HepG2 (cell line): ENCODE results near the gene F12. TPM values are rescaled to one million over a fixed set of nuclear protein-coding genes. Genes with fewer than 3 reads are reported as not detected.

Experiments
- AGO2 ChIP-seq: fragments of 200-400 bp; formaldehyde crosslinking; optimal IDR thresholded peaks from 2 replicates; pipeline ENCODE3; 2017; ENCODE audit warnings: mild to moderate bottlenecking, low read depth, low read length, moderate library complexity
- CC2D1A ChIP-seq: sonication (generic); formaldehyde crosslinking; IDR thresholded peaks from 2 replicates; pipeline ENCODE4 v1.8.1; 2023; ENCODE audit warnings: mild to moderate bottlenecking, missing genetic modification reagents
- EED ChIP-seq: sonication (generic); formaldehyde crosslinking; IDR thresholded peaks from 2 replicates; pipeline ENCODE4 v1.5.0; 2020; ENCODE audit warnings: mild to moderate bottlenecking, missing genetic modification reagents
- FOXO1 ChIP-seq: sonication (generic); formaldehyde crosslinking; IDR thresholded peaks from 2 replicates; pipeline ENCODE4 v1.4.0; 2020; ENCODE audit warnings: missing genetic modification reagents
- HDAC2 ChIP-seq: sonication (generic); formaldehyde crosslinking; IDR thresholded peaks from 2 replicates; pipeline ENCODE4 v1.4.0; 2020; ENCODE audit warnings: missing genetic modification reagents
- HNF4G ChIP-seq, 2 experiments: sonication (generic) in 1 of 2; formaldehyde crosslinking in 1 of 2; IDR thresholded peaks; 2 replicates each; pipeline versions ENCODE4 v1.4.0 to v1.6.1; 2011 to 2020; ENCODE audit warnings: borderline replicate concordance in 2 of 2, low read depth in 2 of 2, mild to moderate bottlenecking in 2 of 2, low read length in 1 of 2, missing genetic modification reagents in 1 of 2, moderate library complexity in 1 of 2
- KAT2B ChIP-seq: fragments of 150-350 bp; IDR thresholded peaks from 2 replicates; pipeline ENCODE4 v1.6.1; 2014; ENCODE audit warnings: low read depth, low read length, borderline replicate concordance
- KLF12 ChIP-seq: sonication (generic); formaldehyde crosslinking; IDR thresholded peaks from 2 replicates; pipeline ENCODE4 v1.4.0; 2020; ENCODE audit warnings: missing genetic modification reagents, borderline replicate concordance
- NBN ChIP-seq: fragments of 450-650 bp; conservative IDR thresholded peaks from 2 replicates; pipeline ENCODE4 v1.6.1; 2017
- NONO ChIP-seq, 2 experiments: fragments of 450-650 bp in 1 of 2; sonication (generic) in 1 of 2; formaldehyde crosslinking in 1 of 2; IDR thresholded peaks in 1 of 2; conservative IDR thresholded peaks in 1 of 2; 2 replicates each; pipeline versions ENCODE4 v1.6.1 to v1.8.0; 2017 to 2022; ENCODE audit warnings: mild to moderate bottlenecking in 1 of 2, missing genetic modification reagents in 1 of 2, moderate library complexity in 1 of 2
- PITX1 ChIP-seq: sonication (generic); formaldehyde crosslinking; IDR thresholded peaks from 2 replicates; pipeline ENCODE4 v1.5.1; 2020; ENCODE audit warnings: mild to moderate bottlenecking, missing genetic modification reagents
- RBFOX2 ChIP-seq: fragments of 200-400 bp; formaldehyde crosslinking; IDR thresholded peaks from 2 replicates; pipeline ENCODE4 v1.6.1; 2017; ENCODE audit warnings: low read depth, mild to moderate bottlenecking, low read length
- SSRP1 ChIP-seq: IDR thresholded peaks from 2 replicates; pipeline ENCODE4 v1.6.1; 2016; ENCODE audit warnings: control low read depth
- THAP8 ChIP-seq: sonication (generic); formaldehyde crosslinking; IDR thresholded peaks from 2 replicates; pipeline ENCODE4 v1.5.1; 2020; ENCODE audit warnings: missing genetic modification reagents, mild to moderate bottlenecking, borderline replicate concordance
- U2AF1 ChIP-seq: fragments of 200-400 bp; formaldehyde crosslinking; optimal IDR thresholded peaks from 2 replicates; pipeline ENCODE3; 2017; ENCODE audit warnings: mild to moderate bottlenecking, low read depth, low read length
- ZBTB7A ChIP-seq: sonication (generic); formaldehyde crosslinking; IDR thresholded peaks from 2 replicates; pipeline ENCODE4 v1.8.0; 2022; ENCODE audit warnings: mild to moderate bottlenecking, missing genetic modification reagents
- ZMYM4 ChIP-seq: sonication (generic); formaldehyde crosslinking; IDR thresholded peaks from 2 replicates; pipeline ENCODE4 v1.8.1; 2023; ENCODE audit warnings: mild to moderate bottlenecking, missing genetic modification reagents
- ZNF205 ChIP-seq: IDR thresholded peaks from 2 replicates; pipeline ENCODE4 v1.6.1; 2018; ENCODE audit warnings: missing biosample characterization, missing genetic modification reagents
- ZNF264 ChIP-seq: sonication (generic); formaldehyde crosslinking; IDR thresholded peaks from 2 replicates; pipeline ENCODE4 v1.4.0; 2020; ENCODE audit warnings: missing genetic modification reagents
- ZNF317 ChIP-seq: sonication (generic); formaldehyde crosslinking; IDR thresholded peaks from 2 replicates; pipeline ENCODE4 v1.5.0; 2020; ENCODE audit warnings: mild to moderate bottlenecking, missing genetic modification reagents
- ZNF552 ChIP-seq: sonication (generic); formaldehyde crosslinking; IDR thresholded peaks from 2 replicates; pipeline ENCODE4 v1.9.0; 2022; ENCODE audit warnings: missing genetic modification reagents, mild to moderate bottlenecking, borderline replicate concordance
- ZNF558 ChIP-seq: sonication (generic); formaldehyde crosslinking; IDR thresholded peaks from 2 replicates; pipeline ENCODE4 v1.9.0; 2022; ENCODE audit warnings: mild to moderate bottlenecking, missing genetic modification reagents, borderline replicate concordance
- ZNF724P ChIP-seq: sonication (generic); formaldehyde crosslinking; IDR thresholded peaks from 2 replicates; pipeline ENCODE4 v1.8.0; 2022; ENCODE audit warnings: missing genetic modification reagents, borderline replicate concordance
- polyA plus RNA-seq, 8 experiments: library from polyadenylated mRNA; depleted of rRNA in 3 of 8; stranded (reverse) in 7 of 8; unstranded in 1 of 8; fragments of >200 nt; fragmentation: Illumina TruSeq in 4 of 8; extraction: Trizol in 4 of 8; gene quantifications; 2 replicates each; pipeline versions ENCODE4 v1.2.1 to v1.2.3, GENCODE V29; 2011 to 2016; ENCODE audit warnings: low read depth in 4 of 8, missing spikeins in 1 of 8, mixed read lengths in 1 of 8; ENCODE audit not compliant: insufficient read depth in 1 of 8
- total RNA-seq, 5 experiments: library from RNA; depleted of rRNA; stranded (reverse); fragments of >200 nt; fragmentation: Illumina TruSeq; extraction: Trizol; gene quantifications; 2 replicates each; pipeline ENCODE4 v1.2.3, GENCODE V29; 2016; ENCODE audit warnings: low read depth in 1 of 5
- TF ChIP-seq, protein P1 (sequence below): IDR thresholded peaks from 2 replicates; pipeline ENCODE4 v1.6.1; 2012; ENCODE audit warnings: low read length, improper control_type of control experiment
- TF ChIP-seq, protein P2 (sequence below): sonication (generic); formaldehyde crosslinking; IDR thresholded peaks from 2 replicates; pipeline ENCODE4 v1.5.0; 2020; ENCODE audit warnings: missing genetic modification reagents

The F12 gene
- total and polyA plus RNA-seq, 2 of the 13 experiments (the other 11 are each of a cell fraction or from before 2014, with no cell fraction given), result 2.5 to 3.0 TPM

- TF ChIP-seq, protein P1, sequence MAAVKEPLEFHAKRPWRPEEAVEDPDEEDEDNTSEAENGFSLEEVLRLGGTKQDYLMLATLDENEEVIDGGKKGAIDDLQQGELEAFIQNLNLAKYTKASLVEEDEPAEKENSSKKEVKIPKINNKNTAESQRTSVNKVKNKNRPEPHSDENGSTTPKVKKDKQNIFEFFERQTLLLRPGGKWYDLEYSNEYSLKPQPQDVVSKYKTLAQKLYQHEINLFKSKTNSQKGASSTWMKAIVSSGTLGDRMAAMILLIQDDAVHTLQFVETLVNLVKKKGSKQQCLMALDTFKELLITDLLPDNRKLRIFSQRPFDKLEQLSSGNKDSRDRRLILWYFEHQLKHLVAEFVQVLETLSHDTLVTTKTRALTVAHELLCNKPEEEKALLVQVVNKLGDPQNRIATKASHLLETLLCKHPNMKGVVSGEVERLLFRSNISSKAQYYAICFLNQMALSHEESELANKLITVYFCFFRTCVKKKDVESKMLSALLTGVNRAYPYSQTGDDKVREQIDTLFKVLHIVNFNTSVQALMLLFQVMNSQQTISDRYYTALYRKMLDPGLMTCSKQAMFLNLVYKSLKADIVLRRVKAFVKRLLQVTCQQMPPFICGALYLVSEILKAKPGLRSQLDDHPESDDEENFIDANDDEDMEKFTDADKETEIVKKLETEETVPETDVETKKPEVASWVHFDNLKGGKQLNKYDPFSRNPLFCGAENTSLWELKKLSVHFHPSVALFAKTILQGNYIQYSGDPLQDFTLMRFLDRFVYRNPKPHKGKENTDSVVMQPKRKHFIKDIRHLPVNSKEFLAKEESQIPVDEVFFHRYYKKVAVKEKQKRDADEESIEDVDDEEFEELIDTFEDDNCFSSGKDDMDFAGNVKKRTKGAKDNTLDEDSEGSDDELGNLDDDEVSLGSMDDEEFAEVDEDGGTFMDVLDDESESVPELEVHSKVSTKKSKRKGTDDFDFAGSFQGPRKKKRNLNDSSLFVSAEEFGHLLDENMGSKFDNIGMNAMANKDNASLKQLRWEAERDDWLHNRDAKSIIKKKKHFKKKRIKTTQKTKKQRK, result no peak
- TF ChIP-seq EED, result no peak
- TF ChIP-seq NONO (IDR thresholded peaks at IDR 0.05), result no peak
- TF ChIP-seq NONO (CRISPR knock-in tag; conservative IDR thresholded peaks at IDR 0.05), result peak; percentile 83
- TF ChIP-seq ZBTB7A, result no peak
- TF ChIP-seq ZNF724P (CRISPR knock-in tag), result peak; percentile 51; the same call in 1 of the 2 replicates
- TF ChIP-seq CC2D1A (CRISPR knock-in tag), result no peak
- TF ChIP-seq SSRP1 (CRISPR knock-in tag), result peak; percentile 83
- TF ChIP-seq ZNF558 (CRISPR knock-in tag), result peak; percentile 58; the same call in 1 of the 2 replicates
- TF ChIP-seq KAT2B, result no peak
- peak; percentile 54 for TF ChIP-seq RBFOX2
- peak; percentile 84 for TF ChIP-seq KLF12 (CRISPR knock-in tag)
- TF ChIP-seq ZNF264 (CRISPR knock-in tag), result peak; percentile 90
- TF ChIP-seq ZMYM4 (CRISPR knock-in tag), result peak; percentile 58
- no peak for TF ChIP-seq NBN
- no peak for TF ChIP-seq U2AF1
- TF ChIP-seq, protein P2, sequence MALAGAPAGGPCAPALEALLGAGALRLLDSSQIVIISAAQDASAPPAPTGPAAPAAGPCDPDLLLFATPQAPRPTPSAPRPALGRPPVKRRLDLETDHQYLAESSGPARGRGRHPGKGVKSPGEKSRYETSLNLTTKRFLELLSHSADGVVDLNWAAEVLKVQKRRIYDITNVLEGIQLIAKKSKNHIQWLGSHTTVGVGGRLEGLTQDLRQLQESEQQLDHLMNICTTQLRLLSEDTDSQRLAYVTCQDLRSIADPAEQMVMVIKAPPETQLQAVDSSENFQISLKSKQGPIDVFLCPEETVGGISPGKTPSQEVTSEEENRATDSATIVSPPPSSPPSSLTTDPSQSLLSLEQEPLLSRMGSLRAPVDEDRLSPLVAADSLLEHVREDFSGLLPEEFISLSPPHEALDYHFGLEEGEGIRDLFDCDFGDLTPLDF (CRISPR knock-in tag), result peak; percentile 57
- no peak; the same call in 1 of the 2 replicates for TF ChIP-seq FOXO1 (CRISPR knock-in tag)
- peak; percentile 63 for TF ChIP-seq PITX1 (CRISPR knock-in tag)
- TF ChIP-seq ZNF205, result peak; percentile 72
- TF ChIP-seq HNF4G (IDR thresholded peaks at IDR 0.05; ENCODE audit: borderline replicate concordance, low read depth, low read length), result peak; percentile 58
- peak; percentile 68; the same call in 1 of the 2 replicates for TF ChIP-seq HNF4G (CRISPR knock-in tag; IDR thresholded peaks at IDR 0.05; ENCODE audit: borderline replicate concordance, low read depth)
- no peak for TF ChIP-seq ZNF552
- TF ChIP-seq THAP8 (CRISPR knock-in tag), result peak; percentile 65; the same call in 1 of the 2 replicates
- peak; percentile 58 for TF ChIP-seq HDAC2 (CRISPR knock-in tag)
- no peak for TF ChIP-seq AGO2
- peak; percentile 61; the same call in 1 of the 2 replicates for TF ChIP-seq ZNF317 (CRISPR knock-in tag)
These were observed 30.2 kb downstream of the F12 start (continued) for GRCh38 chr5:177378884-177379883.
